Measurements from ENCODE around the gene ITPKC.

DNA sequence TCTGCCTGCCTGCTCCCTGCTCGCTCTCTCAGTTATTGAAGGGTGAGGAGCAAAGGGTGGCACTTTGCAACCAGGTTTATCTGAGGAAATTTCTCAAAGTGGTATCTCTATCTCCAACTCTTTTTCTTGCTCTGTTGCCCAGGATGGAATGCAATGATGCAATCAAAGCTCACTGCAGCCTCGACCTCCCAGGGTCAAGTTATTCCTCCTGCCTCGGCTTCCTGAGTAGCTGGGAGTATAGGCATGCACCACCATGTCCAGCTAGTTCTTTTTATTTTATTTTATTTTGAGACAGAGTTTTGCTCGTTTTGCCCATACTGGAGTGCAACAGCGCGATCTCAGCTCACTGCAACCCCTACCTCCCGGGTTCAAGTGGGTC is 28.5 kb downstream of the ITPKC start:
- TF ChIP-seq, protein P1, sequence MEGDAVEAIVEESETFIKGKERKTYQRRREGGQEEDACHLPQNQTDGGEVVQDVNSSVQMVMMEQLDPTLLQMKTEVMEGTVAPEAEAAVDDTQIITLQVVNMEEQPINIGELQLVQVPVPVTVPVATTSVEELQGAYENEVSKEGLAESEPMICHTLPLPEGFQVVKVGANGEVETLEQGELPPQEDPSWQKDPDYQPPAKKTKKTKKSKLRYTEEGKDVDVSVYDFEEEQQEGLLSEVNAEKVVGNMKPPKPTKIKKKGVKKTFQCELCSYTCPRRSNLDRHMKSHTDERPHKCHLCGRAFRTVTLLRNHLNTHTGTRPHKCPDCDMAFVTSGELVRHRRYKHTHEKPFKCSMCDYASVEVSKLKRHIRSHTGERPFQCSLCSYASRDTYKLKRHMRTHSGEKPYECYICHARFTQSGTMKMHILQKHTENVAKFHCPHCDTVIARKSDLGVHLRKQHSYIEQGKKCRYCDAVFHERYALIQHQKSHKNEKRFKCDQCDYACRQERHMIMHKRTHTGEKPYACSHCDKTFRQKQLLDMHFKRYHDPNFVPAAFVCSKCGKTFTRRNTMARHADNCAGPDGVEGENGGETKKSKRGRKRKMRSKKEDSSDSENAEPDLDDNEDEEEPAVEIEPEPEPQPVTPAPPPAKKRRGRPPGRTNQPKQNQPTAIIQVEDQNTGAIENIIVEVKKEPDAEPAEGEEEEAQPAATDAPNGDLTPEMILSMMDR (IDR thresholded peaks at IDR 0.05): no peak
- no peak for TF ChIP-seq POLR2AphosphoS5 (IDR thresholded peaks at IDR 0.05; ENCODE audit: insufficient read depth in 1 of 2, low read depth in 1 of 2)

All from vagina (tissue), 2 donors.